ENCODE measurements around the gene RASA3.
"Not testable (repeated sequence)": the region's sequence is repeated elsewhere in the genome, so short reads cannot be mapped to it uniquely, and the experiment has no call there.

Gene RASA3

DNA sequence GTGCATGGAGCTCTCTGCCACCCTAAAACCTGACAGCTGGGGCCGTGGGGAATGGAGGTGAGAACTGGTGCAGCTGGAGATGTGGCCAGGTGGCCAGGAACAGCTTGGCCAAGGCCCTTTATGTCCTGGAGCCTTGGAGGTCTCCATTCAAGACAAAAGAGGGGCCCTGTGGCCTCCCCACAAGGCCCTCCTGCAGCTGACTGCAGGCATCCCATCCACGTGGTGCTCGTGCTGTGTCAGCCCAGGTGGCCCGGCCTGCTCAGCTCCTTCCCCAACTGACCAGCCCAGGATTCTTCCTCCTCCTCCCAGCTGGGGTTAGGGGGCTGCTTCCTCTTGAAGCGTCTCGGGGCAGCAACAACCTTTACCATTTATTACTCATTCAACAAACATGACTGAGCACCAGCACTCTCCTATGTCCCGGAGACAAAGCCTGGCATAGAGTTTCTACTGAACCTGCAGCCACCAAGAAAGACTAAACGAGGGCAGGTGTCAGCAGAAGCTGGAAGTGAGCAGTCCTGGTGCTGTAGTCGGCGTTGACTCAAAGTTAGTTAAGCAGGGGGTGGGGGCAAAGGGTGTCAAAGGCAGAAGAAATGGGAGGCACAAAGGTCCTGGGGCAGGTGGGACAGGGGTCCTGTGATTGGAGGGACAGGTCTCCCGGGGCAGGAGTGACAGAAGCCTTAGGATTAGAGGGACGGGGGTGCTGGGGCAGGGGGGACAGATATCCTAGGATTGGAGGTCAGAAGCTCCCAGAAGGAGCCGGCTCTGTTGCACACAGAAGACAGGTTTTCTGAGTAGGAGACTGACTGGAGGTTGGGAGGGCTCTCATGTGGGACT is 135.3 kb downstream of the RASA3 start:
- no peak for DNase-seq

DNA sequence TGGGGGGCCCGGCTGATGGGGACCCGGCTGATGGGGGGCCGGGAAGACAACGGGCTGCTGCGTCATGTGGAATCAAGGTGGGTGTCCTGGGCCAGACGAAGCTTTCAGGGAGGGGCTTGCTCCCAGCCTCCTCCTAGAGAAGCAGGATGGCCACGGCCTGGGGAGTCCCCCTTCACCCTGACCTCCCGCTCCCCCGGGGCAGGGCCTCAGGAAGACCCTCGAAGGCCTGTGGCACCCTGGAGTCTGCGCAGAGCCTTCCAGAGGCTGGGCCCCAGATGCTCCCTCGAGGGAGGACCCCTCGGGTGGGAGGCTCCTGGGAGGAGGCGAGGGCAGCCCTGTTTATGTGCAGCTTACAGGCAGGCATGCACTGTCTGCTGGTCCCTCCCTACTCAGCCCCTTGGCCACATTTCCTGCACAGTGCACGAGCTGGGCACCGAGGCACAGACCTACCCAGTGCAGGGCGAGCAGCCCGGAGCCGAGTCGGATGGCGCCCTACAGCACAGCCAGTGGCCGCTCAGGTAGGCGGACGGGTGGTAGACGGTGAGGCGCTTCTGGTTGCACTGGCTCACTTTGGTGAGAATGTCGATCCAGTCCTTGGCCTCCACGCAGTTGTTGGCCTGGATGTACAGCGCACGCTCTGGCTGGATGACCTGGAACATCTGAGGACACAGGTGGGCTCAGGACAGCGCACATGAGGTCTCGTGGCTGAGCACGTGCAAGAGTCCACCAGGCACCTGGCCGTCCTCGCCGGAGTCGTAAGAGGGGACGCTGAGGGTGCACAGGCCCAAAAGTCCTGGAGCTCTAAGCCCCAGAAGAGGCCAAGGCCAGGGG is 136.1 kb downstream of the RASA3 start:
- no peak for DNase-seq

DNA sequence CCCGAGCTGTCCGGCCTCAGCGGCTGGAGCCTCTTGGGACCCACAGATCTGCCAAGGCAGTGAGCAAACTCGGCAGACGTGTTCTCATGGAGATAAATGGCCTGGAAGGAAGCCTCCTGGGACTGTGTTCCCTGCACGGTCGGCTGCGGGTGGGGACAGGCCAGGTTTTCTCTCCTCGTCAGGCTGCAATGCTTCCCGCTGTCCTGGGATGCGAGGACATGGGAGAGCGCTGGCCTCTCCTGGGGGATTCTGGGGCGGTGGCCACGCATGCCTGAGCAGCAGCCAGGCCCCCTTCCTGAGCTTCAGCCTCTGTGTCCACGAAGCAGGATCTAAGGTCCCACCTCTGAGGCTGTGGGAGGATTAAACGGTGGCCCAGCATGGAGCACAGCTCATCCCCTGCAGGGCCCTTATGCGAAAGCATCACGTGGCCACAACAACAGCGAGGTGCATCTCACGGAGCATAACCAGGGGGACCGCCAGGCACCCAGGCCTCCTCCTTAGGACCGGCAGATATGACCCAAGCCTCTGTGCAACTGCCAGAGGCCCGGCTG is 137.3 kb downstream of the RASA3 start:
- DNase-seq, result no peak

DNA sequence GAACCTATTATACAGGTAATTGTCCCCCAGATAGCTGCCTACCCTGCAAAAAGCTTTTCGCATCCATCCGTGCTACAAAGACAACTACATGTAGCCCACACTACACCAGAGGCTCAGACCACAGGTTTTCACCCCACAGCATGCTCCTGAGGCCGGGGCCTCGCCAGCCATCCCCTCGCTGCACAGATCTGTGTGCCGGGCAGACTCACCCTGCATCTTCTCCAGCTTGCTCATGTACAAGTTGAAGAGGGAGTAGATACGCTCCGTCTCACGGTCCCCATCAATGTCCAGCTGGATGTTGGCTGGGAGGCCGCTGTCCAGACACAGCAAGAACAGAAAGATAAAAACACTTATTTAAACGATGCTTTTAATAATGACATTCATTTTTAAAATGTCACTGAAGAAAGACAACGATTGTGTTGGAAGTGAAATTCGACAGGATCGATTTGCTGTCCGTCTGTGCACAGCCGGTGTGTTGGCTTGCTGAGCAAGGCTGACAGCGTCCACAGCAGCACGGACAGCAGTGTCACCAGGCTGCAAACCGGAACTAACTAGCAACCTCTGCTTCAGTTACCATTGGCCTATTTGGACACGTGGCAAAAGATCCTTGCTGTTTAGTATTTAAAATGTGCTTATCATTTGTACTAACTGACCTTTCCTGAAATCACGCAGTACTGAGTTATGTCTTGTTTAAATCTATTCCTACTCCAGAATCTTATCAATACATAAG is 140.0 kb downstream of the RASA3 start:
- no peak for DNase-seq

DNA sequence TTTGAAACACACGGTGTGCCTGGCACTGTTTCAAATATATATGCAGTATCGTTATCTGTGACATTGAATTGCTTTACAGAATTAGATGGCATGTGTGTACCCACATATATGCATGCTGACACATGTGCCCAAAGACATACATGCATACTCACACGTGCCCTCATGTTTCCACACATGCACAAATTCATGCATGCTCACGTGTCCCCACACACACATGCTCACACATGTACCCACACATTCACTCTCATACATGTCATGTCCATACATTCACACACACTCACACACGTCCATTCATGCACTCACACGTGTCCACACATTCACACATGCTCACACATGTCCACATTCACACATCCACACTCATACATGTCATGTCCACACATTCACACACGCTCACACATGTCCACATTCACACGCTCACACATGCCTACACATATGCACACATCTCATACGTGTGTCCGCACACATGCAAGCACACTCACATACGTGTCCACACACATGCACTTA is 140.7 kb downstream of the RASA3 start:
- no peak for DNase-seq

DNA sequence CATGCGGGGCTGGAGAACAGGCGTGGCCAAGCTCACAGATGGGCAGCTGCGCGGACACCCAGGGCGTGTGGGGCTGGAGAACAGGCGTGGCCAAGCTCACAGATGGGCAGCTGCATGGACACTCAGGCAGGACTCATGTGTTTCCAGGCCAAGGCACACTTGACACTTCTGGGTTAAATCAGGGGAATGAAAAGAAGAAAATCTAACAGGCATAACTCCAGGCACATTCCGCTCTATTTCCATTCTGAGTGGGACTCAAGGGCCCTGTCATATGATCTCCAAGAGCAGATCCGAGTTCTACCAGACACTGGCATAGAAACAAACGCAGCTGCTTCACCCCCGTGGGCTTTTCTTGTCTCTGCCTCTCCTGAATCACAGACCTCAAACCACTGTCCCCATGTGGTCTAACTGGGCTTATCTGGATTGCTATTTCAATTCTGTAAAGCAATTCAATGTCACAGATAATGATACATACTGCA is 141.2 kb downstream of the RASA3 start:
- DNase-seq, result no peak

DNA sequence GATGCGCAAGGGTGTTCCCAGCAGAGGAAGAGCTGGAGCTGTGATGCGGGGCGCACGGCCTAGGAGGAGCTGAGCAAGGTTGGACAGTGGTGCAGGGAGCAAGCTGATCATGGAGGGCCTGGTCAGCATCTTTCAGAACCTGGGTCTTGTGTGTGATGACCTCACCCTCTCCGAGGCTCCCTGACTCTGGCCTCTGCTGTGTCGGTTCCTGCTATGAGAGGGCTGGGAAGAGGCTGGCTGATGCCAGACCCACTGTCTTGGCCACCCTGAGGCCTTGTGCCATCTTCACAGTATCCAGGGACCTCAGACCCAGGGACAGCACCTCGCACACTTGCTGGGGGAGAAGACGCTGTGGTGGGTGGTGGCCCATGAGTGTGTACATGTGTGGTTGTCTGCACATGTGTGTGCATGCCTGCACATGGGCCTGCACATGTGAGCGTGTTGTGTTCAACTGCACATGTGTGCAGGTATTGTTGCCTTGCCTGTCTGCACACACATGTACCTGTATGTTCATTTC is 142.0 kb downstream of the RASA3 start:
- DNase-seq, result no peak

DNA sequence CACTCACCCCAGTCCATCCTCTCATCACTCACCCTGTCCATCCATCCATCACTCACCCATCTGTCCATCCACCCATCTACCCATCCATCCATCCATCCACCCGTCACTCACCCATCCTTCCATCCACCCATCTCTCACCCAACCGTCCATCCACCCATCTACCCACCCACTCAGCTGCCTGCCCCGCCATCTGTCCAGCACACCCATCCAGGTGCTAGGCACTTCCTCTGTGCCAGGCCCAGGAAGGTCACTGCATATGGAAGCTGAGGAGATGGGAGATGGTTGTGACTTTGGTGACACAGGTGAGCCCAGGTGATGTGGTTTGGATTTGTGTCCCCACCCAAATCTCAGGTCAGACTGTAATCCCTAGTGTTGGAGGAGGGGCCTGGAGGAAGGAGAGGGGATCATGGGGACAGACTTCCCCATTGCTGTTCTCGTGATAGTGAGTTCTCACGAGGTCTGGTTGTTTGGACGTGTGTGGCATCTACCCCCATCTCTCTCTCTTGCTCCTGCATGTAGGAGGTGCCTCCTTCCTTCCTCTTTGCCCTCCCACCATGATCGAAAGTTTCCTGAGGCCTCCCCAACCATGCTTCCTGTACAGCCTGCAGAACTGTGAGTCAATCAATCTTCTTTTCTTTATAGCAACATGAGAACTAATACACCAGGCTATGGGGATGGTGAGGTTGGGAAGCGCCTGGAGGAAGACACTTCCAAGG is 142.7 kb downstream of the RASA3 start:
- DNase-seq, result no peak

DNA sequence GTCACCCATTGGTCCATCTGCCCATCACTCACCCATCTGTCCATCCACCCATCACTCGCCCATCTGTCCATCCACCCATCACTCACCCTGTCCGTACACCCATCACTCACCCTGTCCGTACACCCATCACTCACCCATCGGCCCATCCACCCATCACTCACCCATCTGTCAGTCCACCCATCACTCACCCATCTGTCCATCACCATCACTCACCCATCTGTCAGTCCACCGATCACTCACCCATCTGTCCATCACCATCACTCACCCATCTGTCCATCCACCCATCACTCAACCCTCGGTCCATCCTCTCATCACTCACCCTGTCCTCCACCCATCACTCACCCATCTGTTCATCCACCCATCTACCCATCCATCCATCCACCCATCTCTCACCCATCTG is 143.6 kb downstream of the RASA3 start:
- not testable (repeated sequence) for DNase-seq

DNA sequence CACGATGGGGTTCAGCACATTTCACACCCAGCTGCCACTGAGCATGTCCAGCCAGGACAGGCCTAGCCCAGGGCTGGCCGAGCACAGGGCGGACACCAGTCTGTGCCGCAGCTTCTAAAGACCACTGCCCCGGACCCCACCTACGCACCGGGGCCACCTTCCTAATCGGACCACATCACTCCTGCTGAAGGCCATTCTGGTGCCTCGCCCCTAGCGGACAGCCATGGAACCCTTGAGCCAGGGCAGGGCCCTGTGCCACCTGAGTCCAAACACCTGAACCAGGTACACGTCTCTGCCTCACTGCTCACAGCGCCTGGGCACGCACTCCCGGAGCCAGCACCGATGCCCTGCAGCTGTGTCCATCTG is 150.1 kb downstream of the RASA3 start:
- no peak for DNase-seq

DNA sequence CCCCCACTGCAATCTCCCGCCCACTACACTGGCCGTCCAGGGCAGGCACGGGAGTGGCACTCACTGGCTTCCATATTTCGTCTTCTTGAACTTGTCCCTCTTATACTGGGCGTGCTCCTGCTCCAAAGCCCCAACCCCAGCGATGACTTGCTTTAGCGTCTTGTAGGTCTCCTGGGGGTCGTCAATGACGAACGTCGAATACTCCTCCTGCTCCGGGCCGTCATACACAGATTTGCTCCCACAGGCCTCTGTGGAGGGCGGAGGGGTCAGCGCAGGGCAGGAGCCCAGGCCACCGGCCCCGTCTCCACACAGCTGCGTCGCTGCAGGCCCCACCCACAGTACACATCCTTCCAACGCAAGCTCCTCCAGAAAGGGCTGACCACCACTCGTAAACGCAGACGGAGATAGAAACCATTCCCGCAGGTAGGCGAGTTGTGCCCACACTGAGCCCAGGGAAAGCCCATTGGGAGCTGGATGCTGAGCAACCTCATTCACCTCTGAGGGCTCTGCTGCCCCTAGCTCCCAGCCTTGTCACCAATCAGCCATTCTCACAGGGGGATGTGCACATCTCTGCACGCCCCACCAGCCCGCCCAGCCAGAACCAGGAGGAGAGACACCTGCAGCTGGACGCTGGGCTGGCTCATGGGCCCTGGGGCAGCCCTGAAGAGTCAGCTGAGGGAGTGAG is 150.7 kb downstream of the RASA3 start:
- DNase-seq, result no peak

DNA sequence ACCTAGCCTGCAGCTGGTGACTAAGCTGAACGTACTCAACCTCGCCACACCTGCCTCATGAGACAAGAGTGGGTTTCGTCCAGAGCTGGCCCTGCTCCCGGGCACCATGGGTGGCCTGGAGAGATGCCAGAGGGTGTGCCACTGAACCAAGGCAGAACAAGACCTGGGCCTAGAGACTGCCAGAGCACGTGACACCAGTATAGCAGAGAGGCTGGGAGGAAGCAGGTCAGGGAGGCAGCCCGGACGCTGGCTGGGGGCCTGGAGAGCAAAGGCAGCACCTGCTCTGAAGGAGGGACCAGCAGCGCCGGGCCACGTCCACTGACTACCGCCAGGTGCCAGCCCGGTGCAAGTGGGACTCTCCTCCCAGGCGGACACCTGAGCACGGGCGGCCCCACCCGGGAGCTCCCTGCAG is 151.2 kb downstream of the RASA3 start:
- DNase-seq, result no peak

DNA sequence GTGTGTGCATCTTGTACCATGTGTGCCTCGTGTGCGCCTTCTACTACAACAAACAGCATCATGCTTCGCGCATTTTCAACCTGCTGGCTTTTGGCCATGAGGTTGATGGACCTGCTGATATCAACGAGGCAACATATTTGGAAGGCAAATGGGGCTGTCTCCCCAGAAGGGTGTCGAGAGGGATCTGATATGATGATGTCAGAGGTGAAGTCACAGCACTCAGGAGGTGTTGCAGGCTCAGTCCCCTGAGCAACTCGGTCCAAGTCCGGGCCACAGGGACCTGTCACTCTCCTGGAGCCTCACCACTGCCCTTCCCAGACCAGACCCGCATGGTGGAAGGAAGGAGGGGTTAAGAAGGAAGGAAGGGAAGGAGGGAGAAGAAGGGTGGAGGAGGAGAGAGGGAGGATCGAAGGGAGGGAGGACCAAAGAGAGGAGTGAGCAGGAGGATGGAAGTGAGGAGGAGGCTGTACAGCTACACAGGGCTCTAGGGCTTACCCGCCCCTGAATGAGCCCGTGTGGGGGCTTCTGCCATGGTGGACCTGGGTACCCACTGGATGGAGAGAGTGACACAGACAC is 151.8 kb downstream of the RASA3 start:
- no peak for DNase-seq

DNA sequence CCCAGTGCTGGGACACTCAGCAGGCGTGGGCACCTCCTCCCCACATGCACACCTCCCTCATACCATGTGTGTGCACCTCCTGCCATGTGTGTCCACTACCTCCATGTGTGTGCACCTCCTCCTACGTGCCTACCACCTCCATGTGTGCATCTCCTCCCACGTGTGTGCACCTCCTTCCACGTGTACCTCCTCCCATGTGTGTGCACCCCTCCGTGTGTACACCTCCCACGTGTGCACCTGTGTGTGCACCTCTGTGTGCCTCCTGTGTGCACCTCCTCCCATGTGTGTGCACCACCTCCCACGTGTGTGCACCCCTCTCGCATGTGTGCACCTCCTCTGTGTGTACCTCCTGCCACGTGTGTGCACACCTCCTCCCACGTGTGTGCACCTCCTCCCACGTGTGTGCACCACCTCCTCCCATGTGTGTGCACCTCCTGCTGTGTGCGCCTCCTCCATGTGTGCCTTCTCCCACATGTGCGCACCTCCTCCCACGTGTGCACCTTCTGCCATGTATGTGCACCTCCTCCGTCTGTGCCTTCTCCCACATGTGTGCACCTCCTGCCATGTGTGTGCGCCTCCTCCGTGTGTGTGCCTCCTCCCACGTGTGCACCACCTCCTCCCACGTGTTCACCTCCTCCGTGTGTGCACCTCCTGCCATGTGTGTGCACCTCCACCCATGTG is 152.5 kb downstream of the RASA3 start:
- no peak for DNase-seq

DNA sequence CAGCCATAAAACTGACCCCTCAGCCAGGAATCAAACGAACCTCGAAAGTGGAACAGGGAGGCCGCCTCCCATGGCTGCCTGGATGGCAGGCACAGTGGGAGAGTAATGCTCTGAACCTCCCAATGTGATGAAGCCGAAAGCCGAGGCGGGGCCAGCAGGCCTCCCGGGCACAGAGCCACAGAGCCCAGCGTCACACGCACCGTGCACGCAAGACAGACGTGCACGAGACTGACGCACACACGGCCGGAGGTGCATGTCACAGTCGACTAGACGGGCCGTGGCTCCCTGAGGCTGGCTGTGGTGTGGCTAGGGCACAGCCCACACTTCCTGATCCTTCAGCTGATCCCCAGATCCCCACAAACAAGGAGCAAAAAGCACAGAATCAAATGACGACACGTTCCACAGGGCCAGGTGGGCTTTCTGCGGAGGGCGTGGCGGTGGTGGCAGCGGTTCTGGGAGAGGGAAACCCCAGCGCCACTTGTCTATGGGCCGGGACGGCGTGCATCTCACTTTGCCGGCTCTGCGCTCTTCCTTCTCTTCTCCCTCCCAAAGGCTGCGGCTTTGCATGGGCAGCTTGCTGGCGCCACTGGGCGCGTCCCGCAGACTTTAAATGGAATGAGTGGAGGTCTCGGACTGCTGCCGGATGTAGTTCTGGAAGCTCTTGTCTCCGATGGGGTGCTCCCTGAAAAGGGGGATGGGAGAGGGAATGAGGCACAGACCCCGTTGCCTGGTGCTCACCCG is 153.5 kb downstream of the RASA3 start:
- DNase-seq, result no peak

DNA sequence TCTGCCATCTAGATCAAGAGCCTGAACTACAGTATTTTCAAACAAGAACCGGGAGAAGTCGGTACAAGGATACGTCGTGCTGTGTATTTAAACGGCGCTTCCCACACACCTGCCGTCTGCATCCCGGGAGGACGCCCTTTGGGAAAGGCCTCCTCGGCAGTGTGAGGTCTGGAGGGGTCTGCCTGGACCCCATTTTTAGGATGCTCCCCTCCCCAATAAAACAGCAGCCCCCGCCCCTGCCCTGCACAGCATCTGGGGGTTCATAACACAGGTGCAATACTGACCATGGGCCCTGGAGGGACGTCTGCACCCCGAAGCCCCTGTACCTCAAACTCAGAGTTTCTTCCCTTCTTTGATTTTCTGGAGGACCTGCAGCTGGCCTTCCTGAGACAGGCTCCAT is 154.4 kb downstream of the RASA3 start:
- no peak for DNase-seq

DNA sequence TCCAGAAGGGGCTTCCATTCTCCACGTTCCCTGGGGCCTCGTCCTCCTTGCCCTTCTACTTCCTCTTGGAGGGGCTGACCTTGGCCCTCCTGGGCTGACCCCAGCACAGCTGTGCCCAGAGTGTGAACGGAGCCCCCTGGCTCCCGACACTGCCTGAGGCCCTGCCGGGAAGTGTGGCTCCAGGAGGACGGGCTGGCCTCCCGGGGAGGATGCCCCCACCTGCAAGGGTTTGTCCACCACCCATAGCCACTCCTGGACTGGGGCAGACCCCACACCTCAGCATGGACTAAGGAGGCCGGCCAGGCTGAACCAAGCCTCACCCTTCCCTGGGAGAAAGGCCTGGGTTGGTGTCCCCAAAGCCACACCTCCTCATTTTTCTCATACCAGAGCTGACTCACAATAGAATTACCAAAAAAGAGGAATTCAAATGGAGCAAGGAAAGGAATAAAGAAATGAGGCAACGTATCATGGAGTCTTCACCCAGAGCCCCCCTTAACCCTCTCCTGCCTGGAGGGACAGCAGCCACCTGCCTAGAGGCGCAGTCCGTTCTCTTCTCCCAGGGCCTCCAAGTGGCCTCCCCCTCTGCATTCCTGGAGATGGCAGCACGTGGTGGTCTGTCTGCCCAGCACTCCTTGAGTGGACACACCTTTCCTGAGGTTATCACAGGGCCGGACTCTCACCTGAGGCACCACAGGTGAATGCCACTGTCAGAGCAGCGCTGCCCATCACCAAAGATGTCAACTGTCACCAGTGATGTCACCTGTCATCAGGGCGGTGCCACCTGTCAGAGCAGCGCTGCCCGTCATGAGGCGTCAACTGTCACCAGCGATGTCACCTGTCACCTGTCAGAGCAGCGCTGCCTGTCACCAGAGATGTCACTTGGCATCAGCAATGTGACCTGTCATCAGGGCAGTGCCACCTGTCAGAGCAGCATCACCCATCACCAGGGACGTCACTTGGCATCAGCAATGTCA is 155.4 kb downstream of the RASA3 start:
- DNase-seq, result no peak

DNA sequence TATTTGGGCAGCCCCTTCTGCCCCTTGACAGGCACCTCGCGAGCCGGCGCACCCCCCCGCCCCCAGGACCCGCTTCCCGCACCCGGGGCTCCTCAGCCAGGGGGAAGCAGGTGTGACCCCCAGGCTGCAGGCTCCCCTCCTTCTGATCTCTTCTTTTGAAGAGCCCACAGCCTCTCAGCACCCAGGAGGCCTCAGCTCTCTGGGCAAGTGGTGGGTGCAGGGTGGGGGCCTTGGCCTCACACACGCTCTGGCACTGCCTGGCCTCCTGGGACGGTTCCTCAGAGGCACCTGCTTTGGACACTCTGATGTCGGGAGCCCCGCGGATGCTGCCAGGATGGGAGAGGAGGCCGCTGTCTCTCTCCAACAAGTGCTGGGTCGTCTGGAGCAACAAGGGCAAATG is 157.0 kb downstream of the RASA3 start:
- no peak for DNase-seq

Data from CD4-positive, alpha-beta T cell treated with Interleukin-12 subunit alpha and Interleukin-12 subunit beta, for 1 hour (primary cell).